HCT116 (cell line): ENCODE measurements around the gene HEG1. TPM values are rescaled to one million over a fixed set of nuclear protein-coding genes. Genes with fewer than 3 reads are reported as not detected.

Experiments used
- ATAC-seq: fragments of 200-7000 bp; cut with Tn5 transposase; 2 replicates; pipeline ENCODE4 v1.9.1; 2020; ENCODE audit warnings: mild to moderate bottlenecking, moderate library complexity
- BruUV-seq: library from RNA; stranded (reverse); fragments of 400-500 nt; replicated peaks from 2 replicates; lab custom pipeline; 2021; lab: Mats Ljungman, UMichigan
- CTCF ChIA-PET: fragments of 300-600 bp; sonication (Branson Sonifier 250); formaldehyde crosslinking; loops from one replicate; lab custom pipeline; 2021; ENCODE audit warnings: antibody characterized with exemption; lab: Charles Lee
- POLR2A ChIA-PET: fragments of 300-600, 350-600 bp; sonication (Branson Sonifier 250); formaldehyde crosslinking; loops from one replicate; lab custom pipeline; 2021; ENCODE audit warnings: antibody characterized with exemption; lab: Charles Lee
- RAD21 ChIA-PET, 2 experiments: fragments of 300-600 bp; sonication (Branson Sonifier 250); formaldehyde crosslinking; loops; one replicate each; lab custom pipeline; 2023; ENCODE audit warnings: low total read pairs in 2 of 2; ENCODE audit not compliant: uncharacterized antibody in 2 of 2, unreplicated experiment in 2 of 2, low non-redundant PET in 1 of 2; lab: Charles Lee
- DNase-seq: peaks from one replicate; pipeline ENCODE4 v3.0.0-alpha.2; 2010; ENCODE audit warnings: low read depth, low spot score
- H2AFZ ChIP-seq: fragments of 200-600 bp; shearing (Covaris generic), sonication (generic); 2 replicates; pipeline ENCODE4 v1.6.1; 2017; ENCODE audit warnings: low read depth, mixed run types, mixed read lengths, antibody characterized with exemption, low read length; ENCODE audit not compliant: poor library complexity, severe bottlenecking
- H3K27ac ChIP-seq: 2 replicates; pipeline ENCODE4 v1.5.1; 2012; ENCODE audit warnings: low read depth, low read length
- H3K27me3 ChIP-seq: fragments of 200-600 bp; sonication (generic); 2 replicates; pipeline ENCODE4 v1.6.1; 2016; ENCODE audit warnings: mixed run types, low read length, mixed read lengths; ENCODE audit not compliant: insufficient read depth
- H3K36me3 ChIP-seq, 2 experiments: fragments of 200-500 bp in 1 of 2; fragments of 200-600 bp in 1 of 2; sonication (Bioruptor generic) in 1 of 2; sonication (generic) in 1 of 2; 2 replicates each; pipeline versions ENCODE4 v1.5.1 to v1.6.1; 2014 to 2016; ENCODE audit warnings: low read length in 2 of 2, inconsistent platforms in 1 of 2, mixed read lengths in 1 of 2, mixed run types in 1 of 2; ENCODE audit not compliant: insufficient read depth in 2 of 2, control insufficient read depth in 1 of 2
- H3K4me1 ChIP-seq, 2 experiments: fragments of 200-600 bp in 1 of 2; sonication (generic) in 1 of 2; 2 replicates each; pipeline versions ENCODE4 v1.5.1 to v1.6.1; 2012 to 2017; ENCODE audit warnings: low read length in 2 of 2, inconsistent platforms in 1 of 2, mild to moderate bottlenecking in 1 of 2, mixed read lengths in 1 of 2, mixed run types in 1 of 2, moderate library complexity in 1 of 2; ENCODE audit not compliant: insufficient read depth in 2 of 2, control insufficient read depth in 1 of 2
- H3K4me2 ChIP-seq: fragments of 200-600 bp; sonication (generic); 2 replicates; pipeline ENCODE4 v1.6.1; 2017; ENCODE audit warnings: mixed run types, low read length, mixed read lengths
- H3K4me3 ChIP-seq, 2 experiments: fragments of 200-600 bp in 1 of 2; sonication (generic) in 1 of 2; replicated peaks in 1 of 2; 2 replicates each; pipeline ENCODE4 v1.5.1; 2011 to 2016; ENCODE audit warnings: low read length in 2 of 2, control low read depth in 1 of 2, low read depth in 1 of 2, mild to moderate bottlenecking in 1 of 2, mixed read lengths in 1 of 2, mixed run types in 1 of 2
- H3K79me2 ChIP-seq: fragments of 200-600 bp; sonication (generic); 2 replicates; pipeline ENCODE4 v1.6.1; 2017; ENCODE audit warnings: mild to moderate bottlenecking, mixed run types, low read length, moderate library complexity, mixed read lengths; ENCODE audit not compliant: insufficient read depth
- H3K9ac ChIP-seq: fragments of 200-600 bp; sonication (generic); 2 replicates; pipeline ENCODE4 v1.6.1; 2016; ENCODE audit warnings: low read length, mixed read lengths
- H3K9me2 ChIP-seq: fragments of 200-600 bp; sonication (generic), shearing (Covaris generic); 2 replicates; pipeline ENCODE4 v1.6.1; 2017; ENCODE audit warnings: mixed run types, mild to moderate bottlenecking, moderate library complexity; ENCODE audit not compliant: insufficient read depth
- H3K9me3 ChIP-seq, 2 experiments: fragments of 200-500 bp in 1 of 2; fragments of 200-600 bp in 1 of 2; sonication (Bioruptor generic) in 1 of 2; sonication (generic) in 1 of 2; 2 replicates each; pipeline ENCODE4 v1.6.1; 2014 to 2017; ENCODE audit warnings: low read length in 2 of 2, mixed read lengths in 2 of 2, inconsistent platforms in 1 of 2, low read depth in 1 of 2, mild to moderate bottlenecking in 1 of 2, mixed run types in 1 of 2, moderate library complexity in 1 of 2; ENCODE audit not compliant: control insufficient read depth in 1 of 2, insufficient read depth in 1 of 2
- H4K20me1 ChIP-seq: fragments of 200-600 bp; sonication (generic), shearing (Covaris generic); 2 replicates; pipeline ENCODE4 v1.6.1; 2017; ENCODE audit warnings: mixed run types, mild to moderate bottlenecking, moderate library complexity; ENCODE audit not compliant: insufficient read depth
- CBX3 ChIP-seq: IDR thresholded peaks from 2 replicates; pipeline ENCODE4 v1.6.1; 2012; ENCODE audit warnings: low read depth
- CTCF ChIP-seq, 3 experiments: fragments of 200-600 bp in 1 of 3; sonication (generic) in 1 of 3; IDR thresholded peaks in 2 of 3; conservative IDR thresholded peaks in 1 of 3; 2 replicates each; pipeline ENCODE4 v1.5.1; 2012 to 2017; ENCODE audit warnings: low read depth in 2 of 3, low read length in 2 of 3, antibody characterized with exemption in 1 of 3, borderline replicate concordance in 1 of 3, control low read depth in 1 of 3, mild to moderate bottlenecking in 1 of 3, mixed read lengths in 1 of 3, mixed run types in 1 of 3, moderate library complexity in 1 of 3; ENCODE audit not compliant: insufficient read depth in 1 of 3
- ELF1 ChIP-seq: IDR thresholded peaks from 2 replicates; pipeline ENCODE4 v1.6.1; 2012; ENCODE audit warnings: low read depth, borderline replicate concordance
- EZH2 ChIP-seq: fragments of 200-600 bp; sonication (generic); IDR thresholded peaks from 2 replicates; pipeline ENCODE4 v1.6.1; 2017; ENCODE audit warnings: antibody characterized with exemption, mixed run types
- EZH2phosphoT487 ChIP-seq: fragments of 200-600 bp; IDR thresholded peaks from 2 replicates; pipeline ENCODE4 v1.6.1; 2018; ENCODE audit warnings: antibody characterized with exemption, borderline replicate concordance
- FOSL1 ChIP-seq: IDR thresholded peaks from 2 replicates; pipeline ENCODE4 v1.6.1; 2012; ENCODE audit warnings: low read depth
- JUND ChIP-seq: IDR thresholded peaks from 2 replicates; pipeline ENCODE4 v1.6.1; 2012
- MAX ChIP-seq: IDR thresholded peaks from 2 replicates; pipeline ENCODE4 v1.6.1; 2012
- POLR2A ChIP-seq: IDR thresholded peaks from 2 replicates; pipeline ENCODE4 v1.7.0; 2011; ENCODE audit warnings: borderline replicate concordance; ENCODE audit not compliant: insufficient read depth, insufficient read length; ENCODE audit errors: extremely low read depth
- REST ChIP-seq: IDR thresholded peaks from 2 replicates; pipeline ENCODE4 v1.6.1; 2012; ENCODE audit warnings: low read depth
- SIN3A ChIP-seq: IDR thresholded peaks from 2 replicates; pipeline ENCODE4 v1.6.1; 2012; ENCODE audit warnings: low read depth
- SP1 ChIP-seq: IDR thresholded peaks from 2 replicates; pipeline ENCODE4 v1.6.1; 2012; ENCODE audit warnings: low read depth
- SRF ChIP-seq: IDR thresholded peaks from 2 replicates; pipeline ENCODE4 v1.6.1; 2012; ENCODE audit warnings: low read depth
- TCF7L2 ChIP-seq: IDR thresholded peaks from 2 replicates; pipeline ENCODE4 v1.7.0; 2011; ENCODE audit warnings: borderline replicate concordance, inconsistent platforms; ENCODE audit not compliant: insufficient read depth, insufficient read length; ENCODE audit errors: extremely low read depth
- ZFX ChIP-seq: fragments of 450-650 bp; IDR thresholded peaks from 2 replicates; pipeline ENCODE4 v1.6.1; 2017
- ZNF274 ChIP-seq: fragments of 200-500 bp; sonication (Bioruptor generic); IDR thresholded peaks from 2 replicates; pipeline ENCODE4 v1.6.1; 2014; ENCODE audit warnings: mild to moderate bottlenecking, low read depth, low read length, inconsistent platforms
- intact Hi-C: fragments of 100-400 bp; cut with micrococcal nuclease; formaldehyde crosslinking; loops from 2 replicates; pipeline ENCODE4 v1.10.0; 2022
- total RNA-seq: library from RNA; stranded (reverse); gene quantifications from one replicate; pipeline ENCODE4 v1.2.1, GENCODE V29; 2021; ENCODE audit not compliant: unreplicated experiment

The HEG1 gene
- total RNA-seq, 1 experiment from 2014 or later = 2.6 TPM

- RAD21 ChIA-PET = no interaction called here
- BruUV-seq = no TSS peak
Measured at GRCh38 chr3:125069452-125069851, 13.7 kb upstream of the HEG1 start.

More at GRCh38 chr3:125069452-125069851, 13.7 kb upstream of the HEG1 start:
- no peaks in the 10 kb centered on the region for H4K20me1 ChIP-seq
- H2AFZ ChIP-seq = no peak overlapping the region
- H3K4me1 ChIP-seq = no peaks in the 10 kb centered on the region
- no peak overlapping the region for H3K4me2 ChIP-seq
- no peaks in the 10 kb centered on the region for H3K9me3 ChIP-seq
- ChIA-PET CTCF (no interaction called here), POLR2A (no interaction called here)
- H3K27ac ChIP-seq = no peak overlapping the region
- no peaks in the 10 kb centered on the region for H3K36me3 ChIP-seq
- H3K79me2 ChIP-seq = no peaks in the 10 kb centered on the region
- ATAC-seq = no peak
- no peaks in the 10 kb centered on the region for H3K27me3 ChIP-seq
- no peak for DNase-seq
- intact Hi-C loops = no loop called here
- no peak for TF ChIP-seq ZFX
- TF ChIP-seq JUND = no peak
- no peak for TF ChIP-seq SRF
- TF ChIP-seq CTCF (IDR thresholded peaks at IDR 0.05 in 2 of 3, conservative IDR thresholded peaks at IDR 0.05 in 1 of 3; ENCODE audit: borderline replicate concordance in 1 of 3, insufficient read depth in 1 of 3, low read depth in 2 of 3, low read length in 2 of 3) = no peak
- no peak for TF ChIP-seq EZH2
- TF ChIP-seq TCF7L2 = no peak
- TF ChIP-seq REST = no peak
- TF ChIP-seq ZNF274 = no peak
- no peak for TF ChIP-seq CBX3
- TF ChIP-seq SIN3A = no peak
- TF ChIP-seq FOSL1 = no peak
- no peak for TF ChIP-seq POLR2A
- no peak for TF ChIP-seq MAX
- no peak for TF ChIP-seq SP1
- no peak for TF ChIP-seq ELF1
- no peak for TF ChIP-seq EZH2phosphoT487
- no peak overlapping the region for H3K4me3 ChIP-seq
- H3K9ac ChIP-seq = no peak overlapping the region
- no peaks in the 10 kb centered on the region for H3K9me2 ChIP-seq
